Skeletal muscle cell (primary cell): Measurements from ENCODE around the gene REEP6.

ENCODE experiments used
- DNase-seq: peaks from one replicate; pipeline ENCODE4 v3.0.0-alpha.2; 2010; ENCODE audit warnings: low read depth
- H3K4me3 ChIP-seq: 2 replicates; pipeline ENCODE4 v1.5.1; 2011; ENCODE audit warnings: low read depth, mild to moderate bottlenecking, control low read depth, low read length, moderate library complexity

REEP6 gene

DNA sequence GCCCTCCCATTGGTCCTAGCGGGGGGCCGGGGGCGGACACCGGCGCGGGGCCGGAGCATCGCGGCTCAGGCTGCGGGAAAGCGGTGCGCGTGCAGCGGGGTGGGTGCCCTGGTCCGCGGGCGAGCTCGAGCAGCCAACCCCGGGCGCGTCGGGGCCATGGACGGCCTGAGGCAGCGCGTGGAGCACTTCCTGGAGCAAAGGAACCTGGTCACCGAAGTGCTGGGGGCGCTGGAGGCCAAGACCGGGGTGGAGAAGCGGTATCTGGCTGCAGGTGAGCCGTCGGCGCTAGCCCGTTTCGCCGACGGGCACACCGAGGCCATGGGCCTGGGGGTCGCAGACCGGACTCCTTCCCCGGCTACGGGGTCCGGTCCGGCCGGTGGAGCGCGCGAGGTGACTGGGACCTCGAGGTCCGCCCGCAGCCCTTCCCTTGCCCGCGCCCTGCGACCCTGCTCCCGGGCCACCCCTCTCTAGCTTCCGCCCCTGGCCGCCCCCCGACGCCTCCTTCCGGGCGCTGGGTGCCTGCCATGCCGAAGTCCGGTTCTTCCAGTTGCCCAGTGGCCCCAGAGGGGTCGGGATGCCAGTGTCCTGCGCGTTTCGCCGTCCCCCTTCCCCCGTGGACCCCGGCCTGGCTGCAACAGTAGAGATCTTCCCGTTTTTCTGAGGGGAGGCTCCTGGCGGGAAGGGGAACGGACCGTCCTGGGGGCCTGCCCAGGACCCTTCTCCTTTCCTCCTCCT lies at the start of gene REEP6:
Gene REEP6, plus strand, starts transcription at position 68 of the 735 bp plus-strand sequence. Its CDS starts 89 bp downstream, at position 157.
- peak within 1 kb of the TSS; percentile 61 for H3K4me3 ChIP-seq
- DNase-seq = no peak

DNA sequence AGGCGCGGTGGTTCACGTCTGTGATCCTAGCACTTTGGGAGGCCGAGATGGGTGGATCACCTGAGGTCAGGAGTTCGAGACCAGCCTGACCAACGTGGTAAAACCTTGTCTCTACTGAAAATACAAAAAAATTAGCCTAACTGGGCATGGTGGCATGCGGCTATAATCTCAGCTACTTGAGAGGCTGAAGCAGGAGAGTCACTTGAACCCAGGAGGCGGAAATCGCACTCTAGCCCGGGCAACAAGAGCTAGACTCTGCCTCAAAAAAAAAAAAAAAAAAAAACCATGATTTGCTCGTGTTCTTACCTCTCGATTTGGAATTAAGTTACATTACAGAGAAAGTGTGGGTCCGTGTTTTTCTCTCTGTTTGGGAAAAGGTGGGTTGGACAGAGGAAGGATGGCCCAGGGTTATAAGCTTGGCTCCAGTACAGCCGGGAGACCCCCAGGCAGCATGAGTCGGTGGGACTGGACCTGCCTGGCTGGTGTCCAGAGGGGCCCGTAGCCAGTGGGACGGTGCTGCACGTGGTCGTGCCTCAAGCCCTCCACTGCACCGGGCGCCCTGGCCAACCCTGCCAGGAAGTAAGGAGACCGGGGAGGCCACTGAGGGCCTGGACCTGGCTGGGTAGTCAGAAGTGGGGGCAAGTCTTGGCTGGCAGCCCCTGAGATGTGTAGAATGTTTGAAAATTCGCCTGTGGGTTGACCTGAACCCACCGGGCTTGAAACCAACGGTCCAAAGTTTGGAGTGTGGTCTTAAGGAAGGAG lies 49.1 kb upstream of the REEP6 start:
- no peak for DNase-seq
- H3K4me3 ChIP-seq = no peak overlapping the region

DNA sequence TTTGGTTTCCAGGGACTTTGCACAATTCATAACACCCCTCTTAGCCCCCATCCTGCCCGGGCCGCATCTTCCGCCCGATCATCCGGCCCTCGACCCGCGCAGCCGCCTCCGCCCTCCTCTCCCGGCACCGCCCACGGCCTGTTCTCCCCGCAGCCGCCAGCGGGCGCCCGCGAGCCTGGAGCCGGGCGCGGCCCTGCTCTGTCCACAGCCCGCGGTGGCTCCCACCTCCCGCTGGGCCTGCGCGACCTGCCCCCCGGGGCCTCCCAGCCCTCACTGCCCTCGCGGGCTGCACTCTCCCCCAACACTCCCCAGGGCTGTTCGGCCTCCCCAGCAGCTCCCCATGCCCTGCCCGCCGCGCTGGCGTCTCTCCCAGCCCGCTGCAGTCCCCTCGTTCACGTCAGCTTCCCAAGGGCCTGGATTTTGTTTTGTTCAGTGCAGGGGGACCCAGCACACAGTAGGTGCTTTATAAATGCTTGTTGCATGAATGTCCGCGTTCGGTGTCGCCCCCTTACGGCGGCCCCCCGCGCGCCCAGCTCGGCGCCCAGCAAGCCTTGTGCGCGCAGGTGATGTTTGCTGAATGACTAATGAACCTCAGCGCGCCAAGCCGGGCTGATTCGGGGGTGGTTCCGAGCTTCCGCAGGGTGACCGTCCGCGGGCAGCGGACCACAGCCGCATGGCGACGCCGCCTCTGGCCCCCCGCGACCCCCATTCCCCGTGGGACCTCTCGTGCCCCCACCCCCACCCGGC lies 45.6 kb upstream of the REEP6 start:
- peak overlapping the region; percentile 36 for H3K4me3 ChIP-seq
- no peak for DNase-seq

DNA sequence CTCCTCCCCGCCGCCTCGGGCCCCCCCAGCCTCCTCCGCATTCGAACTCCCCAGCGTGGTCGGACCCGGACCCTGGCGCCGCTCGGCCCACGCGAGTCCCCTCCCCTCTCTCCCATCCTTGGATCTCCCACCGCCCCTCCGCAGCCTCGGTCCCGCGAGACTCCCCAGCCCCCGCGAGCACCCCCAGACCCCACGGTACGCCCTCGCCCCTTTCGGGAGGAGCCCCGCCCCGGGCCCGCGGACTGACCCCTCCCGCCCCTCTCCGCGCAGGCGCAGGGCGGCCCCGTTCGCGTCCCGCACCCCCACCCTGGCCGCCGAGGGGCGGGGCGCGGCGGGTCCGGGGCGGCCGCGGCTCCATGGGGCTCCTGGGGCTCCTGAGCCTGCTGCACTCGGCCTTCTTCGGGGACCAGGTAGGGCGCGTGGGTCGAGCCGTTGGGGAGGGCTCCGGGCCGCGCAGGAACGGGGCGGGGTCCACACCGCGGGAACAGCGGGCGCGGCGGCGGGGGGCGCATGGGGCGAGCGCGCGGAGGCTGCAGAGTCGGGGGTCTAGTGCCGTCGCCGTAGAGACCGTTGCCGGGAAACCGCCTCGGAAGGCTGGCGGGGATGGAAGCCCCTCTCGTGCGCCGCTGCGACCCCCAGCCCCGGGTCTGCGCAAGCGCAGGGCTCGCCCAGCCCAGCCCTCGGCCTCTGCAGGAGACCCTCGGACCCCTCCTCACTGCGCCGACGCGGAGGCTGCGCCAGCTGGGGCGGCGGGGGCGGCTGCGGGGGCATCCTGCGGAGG lies 44.9 kb upstream of the REEP6 start:
- peak overlapping the region; percentile 36 for H3K4me3 ChIP-seq
- DNase-seq = no peak

DNA sequence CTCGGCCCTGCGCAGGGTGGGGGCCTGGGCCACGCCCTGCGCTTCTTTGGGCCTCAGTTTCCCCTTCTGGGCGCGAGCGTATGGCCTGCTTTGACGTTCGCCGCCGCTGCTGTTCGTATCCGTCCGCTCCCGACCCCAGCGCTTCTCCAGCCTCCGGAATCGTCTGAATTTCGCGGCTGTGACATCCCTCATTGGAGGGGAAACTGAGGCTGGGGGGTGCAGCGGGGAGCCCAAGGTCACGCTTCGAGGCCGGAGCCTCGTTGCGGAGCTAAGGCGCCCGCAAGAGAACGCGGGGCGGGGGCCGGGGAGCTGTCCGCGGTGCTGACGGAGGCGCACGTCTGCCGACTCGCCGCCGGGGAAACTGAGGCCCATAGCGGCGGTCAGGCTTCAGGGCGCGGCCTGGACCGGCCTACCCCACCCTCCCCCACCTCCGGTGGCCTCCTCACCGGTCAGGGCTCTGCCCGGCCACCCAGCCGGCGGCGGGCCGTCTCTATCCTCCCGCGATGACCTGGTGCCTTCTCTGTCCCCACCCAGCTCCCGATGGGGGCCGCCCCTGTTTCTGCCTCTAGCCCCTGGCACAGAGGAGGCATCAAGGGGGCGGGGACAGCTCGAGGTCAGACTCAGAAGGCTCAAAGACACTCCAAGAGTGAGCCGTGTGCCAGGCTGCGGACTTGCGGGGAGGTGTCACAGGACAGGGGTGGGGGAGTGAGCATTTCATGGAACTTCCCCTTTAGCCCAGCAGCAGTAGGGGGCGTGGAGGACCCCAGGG lies 44.1 kb upstream of the REEP6 start:
- DNase-seq = no peak
- H3K4me3 ChIP-seq = peak overlapping the region; percentile 36

DNA sequence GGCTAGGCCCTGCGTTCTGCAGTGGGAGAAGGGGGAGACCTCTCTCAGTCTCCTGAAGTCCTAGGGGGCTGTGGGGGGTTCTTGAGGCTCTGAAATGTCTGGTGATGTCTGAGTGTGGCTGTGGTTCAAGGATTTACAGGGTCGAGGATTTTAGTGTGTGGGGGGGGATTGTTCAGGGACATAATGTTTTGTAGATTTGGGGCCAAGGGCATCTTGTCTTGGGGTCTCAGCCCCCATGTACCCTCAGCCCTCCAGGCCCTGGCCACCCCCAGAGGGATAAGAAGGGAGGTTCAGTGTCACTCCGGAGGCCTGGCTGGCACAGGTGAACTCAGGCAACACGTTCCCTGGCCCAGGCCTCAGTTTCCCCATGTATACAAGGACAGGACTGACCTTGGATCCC lies 43.5 kb upstream of the REEP6 start:
- DNase-seq = no peak
- no peak overlapping the region for H3K4me3 ChIP-seq

DNA sequence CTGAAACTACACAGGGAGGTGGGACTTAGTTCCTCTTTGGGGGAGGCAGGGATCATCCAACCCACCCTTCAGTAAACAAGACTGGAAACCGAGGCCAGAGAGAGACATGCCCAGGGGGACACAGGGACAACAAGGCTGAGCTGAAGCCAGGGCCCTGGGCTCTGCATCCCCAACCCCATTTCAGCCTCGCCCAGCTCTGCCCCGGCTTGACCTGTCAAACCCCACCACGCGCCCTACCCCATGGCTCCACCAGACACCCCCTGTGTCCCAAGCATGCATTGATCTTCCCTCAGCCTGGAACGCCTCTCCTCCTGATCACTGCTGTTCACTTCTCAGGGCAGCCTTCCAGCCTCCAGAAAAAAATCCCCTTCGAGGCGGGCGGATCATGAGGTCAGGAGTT lies 43.0 kb upstream of the REEP6 start:
- DNase-seq = no peak
- H3K4me3 ChIP-seq = no peak overlapping the region

DNA sequence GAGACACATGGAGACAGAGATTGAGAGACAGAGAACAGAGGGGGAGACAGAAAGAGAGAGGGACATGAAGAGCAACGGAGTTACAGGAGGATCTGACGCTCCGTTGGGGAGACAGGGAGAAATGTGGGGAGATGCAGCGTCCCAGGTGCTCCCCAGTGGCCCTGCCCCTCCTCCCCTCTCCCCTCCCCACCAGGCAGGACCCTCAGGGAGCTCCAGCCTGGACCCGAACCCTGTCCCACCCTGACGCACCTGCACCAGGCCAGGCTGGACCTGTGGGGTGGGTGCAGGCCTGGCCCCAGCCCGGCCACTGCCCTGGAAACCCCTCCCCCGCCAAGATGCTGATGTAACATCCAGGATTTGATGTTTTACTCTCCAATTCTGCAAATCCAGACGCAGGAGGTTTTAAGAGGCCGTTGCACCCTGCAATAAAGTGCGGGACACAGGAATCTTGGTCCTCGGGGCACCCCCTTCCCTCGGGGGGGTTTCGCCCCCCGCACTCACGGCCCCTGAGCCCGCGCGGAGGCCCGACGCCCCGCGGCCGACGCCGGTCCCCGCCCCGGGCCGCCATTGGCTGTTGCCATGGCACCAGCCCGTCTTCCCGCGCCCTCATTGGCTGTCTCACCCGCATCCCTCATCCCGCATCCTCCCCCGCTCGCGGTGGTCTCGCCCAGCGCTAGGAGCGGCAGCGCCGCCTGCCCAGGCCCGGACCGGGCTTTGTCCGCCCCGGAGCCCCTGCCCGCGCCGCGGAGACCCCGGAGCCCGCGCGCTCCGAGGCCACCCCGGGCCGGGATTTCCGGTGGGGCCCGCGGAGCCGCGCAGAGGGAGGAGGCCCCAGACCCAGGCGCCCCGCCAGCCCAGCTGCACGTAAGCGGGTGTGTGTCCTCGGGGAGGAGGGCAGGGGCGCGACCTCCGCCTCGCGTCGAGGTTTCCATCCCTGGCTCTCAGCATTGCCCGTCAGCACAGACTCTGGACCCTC lies 41.2 kb upstream of the REEP6 start, which contains the start of gene APC2:
Gene APC2, plus strand, starts transcription at position 655 of the 976 bp plus-strand sequence. CDS start 2,881 bp downstream, outside the sequence.
- DNase-seq = no peak
- peak within 1 kb of the TSS; percentile 39 for H3K4me3 ChIP-seq

DNA sequence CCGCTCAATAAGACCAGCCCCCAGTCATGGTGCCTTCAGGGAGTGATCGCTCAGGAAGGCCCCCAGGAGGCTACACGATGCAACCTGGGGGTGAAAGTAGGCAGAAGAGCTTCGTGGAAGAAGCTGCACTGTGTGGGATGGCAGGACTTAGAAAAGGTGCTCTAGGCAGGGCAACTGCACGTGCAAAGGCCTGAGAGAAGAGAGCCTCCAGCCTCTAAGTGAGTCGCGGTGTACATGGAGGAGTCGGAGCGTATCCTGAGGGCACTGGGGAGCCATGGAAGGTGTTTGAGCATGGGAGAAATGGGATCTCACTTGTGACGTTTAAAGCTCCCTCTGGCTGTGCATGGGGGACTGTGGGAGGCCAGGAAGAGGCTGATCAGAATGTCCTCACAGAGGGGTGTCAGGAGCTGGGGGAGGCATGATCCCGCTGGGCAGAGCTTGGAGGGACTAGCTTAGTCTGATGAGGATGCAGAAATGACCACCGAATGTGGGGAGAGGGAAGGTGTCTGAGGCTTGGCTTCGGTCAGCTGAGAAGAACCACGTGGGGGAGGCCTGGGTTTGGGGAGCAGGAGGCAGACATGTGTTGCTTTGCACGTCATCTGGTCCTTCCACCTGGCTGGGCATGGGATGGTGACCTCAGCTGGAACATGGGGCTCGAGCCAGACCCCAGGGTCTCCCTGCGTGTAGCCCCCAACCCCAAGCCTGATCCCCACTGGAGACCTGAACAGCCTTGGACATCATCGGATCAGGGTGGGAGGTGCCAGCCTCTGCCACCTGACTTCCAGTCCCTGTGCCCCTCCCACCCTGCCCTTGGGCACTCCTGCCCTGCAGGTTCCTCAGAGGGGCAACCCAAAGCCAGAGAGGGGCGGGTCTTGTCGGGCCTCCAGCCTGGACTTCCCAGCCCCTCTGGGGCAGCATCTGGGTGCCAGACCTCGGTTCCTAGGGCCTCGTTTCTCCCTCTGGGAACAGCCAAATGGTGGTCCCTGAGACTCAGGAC lies 39.9 kb upstream of the REEP6 start:
- no peak for DNase-seq
- H3K4me3 ChIP-seq = no peak overlapping the region

DNA sequence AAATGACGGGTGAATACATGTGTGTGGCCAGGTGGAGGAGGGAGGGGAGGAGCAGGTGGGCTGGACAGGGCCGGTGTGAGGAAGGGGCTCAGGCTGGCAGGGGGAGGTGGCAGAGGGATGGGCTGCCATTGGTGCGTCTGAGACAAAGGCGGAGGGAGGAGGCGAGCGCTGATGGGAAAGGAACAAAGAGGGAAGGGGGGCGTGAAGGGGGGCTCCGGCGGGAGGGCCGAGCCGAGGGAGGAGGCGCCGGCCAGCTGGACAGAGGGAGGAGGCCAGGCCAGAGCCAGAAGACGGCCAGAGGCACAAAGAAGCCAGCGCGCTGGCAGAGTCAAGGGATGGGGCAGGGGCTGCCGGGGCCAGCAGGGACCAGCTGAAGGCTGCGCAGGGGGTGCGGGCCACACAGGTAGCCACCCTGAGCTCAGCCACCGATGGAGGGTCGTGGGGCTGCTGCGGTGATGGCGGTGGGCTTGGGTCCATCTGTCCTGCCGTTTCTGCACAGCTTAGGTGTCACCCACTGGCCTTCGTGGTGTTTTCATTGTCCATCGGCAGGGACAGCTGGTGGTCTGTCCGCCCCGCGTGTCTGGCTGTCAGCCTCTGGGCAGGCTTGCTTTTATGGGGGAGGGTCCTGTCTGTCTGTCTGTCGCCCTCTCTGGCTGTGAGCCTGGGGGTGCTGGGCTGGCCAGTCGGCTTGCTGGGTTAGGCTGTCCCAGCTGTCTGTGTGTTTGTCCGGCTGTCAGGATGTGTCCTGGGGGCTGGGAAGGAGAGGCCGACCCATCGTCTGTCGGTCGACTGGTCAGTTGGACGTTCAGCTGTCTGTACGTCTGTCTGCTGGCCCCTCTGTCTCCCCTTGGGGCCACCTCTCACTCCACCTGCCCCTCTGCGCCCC lies 38.8 kb upstream of the REEP6 start:
- no peak for DNase-seq
- H3K4me3 ChIP-seq = no peak overlapping the region

DNA sequence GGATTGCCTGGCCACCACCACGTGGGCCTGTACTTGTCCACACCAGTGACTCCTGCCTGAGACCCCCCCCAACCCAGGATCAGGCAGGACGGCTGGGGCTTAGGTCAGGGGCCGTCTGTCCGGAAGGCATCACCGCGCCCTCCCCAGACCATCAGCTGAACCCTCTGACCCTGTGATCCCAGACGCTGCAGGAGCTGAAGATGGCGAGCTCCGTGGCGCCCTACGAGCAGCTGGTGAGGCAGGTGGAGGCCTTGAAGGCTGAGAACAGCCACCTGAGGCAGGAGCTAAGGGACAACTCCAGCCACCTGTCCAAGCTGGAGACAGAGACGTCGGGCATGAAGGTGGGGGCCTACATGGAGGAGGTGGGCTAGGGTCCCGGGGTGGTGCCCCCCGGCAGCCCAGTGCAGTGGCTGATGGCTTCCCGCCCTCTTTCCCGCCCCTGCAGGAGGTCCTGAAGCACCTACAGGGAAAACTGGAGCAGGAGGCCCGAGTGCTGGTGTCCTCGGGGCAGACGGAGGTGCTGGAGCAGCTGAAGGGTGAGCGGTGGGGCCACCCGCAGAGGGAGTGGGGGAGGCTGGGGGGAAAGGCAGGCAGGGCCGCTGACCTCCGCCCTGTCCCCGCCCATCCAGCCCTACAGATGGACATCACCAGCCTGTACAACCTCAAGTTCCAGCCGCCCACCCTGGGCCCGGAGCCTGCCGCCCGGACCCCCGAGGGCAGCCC lies 38.0 kb upstream of the REEP6 start:
- H3K4me3 ChIP-seq = no peak overlapping the region

DNA sequence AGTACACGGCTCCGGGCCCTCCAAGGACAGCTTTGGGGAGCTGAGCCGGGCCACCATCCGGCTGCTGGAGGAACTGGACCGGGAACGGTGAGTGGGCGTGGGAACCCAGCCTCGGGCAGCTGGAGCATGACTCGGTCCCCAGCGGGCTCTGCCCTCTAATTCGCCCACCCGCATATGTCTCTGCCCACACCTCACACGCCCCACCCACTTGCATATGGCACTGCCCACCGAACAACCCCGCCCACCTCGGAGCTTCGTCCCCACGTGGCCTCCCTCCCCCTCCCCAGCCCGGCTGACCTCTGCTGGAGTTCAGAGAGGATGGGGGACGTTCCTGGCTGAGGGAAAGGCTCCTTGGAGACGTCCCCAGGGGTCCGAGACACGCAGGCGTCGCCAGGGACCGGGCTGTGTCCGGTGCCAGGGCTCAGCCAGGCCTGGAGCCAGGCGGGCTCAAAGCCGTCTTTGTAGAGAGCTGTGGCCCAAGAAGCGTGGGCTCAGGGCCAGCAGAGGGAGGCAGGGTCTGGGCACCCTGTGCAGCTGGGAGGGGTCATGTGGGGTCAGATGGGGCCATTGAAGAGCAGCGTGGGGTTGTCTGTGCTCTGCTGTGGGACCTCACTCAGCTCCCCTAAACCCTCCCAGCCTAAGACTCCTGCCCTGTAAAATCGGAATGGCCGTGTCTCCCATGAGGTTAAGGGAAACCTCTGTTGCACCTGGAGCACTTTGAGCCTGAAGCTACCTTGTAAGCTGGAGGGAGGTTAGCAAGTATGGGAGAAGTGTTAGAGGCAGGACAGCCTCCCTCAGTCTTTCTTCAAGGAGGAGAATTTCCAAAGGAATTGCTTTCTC lies 37.2 kb upstream of the REEP6 start:
- H3K4me3 ChIP-seq = no peak overlapping the region
- no peak for DNase-seq

More for the DNA sequence above, 38.0 kb upstream of the REEP6 start:
- no peak for DNase-seq

DNA sequence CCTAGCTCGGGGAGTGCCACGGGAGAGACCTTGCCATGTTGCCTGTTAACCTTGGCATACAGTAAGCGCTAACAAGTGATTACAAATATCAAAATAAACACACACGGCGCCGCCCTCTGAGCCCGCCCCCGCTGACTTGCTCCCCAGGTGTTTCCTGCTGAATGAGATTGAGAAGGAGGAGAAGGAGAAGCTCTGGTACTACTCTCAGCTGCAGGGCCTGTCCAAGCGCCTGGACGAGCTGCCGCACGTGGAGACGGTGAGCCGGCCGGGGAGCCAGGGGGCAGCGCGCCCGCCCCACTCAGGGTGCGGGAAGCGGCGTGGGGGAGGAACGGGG lies 36.0 kb upstream of the REEP6 start:
- H3K4me3 ChIP-seq = no peak overlapping the region
- DNase-seq = no peak
